HEK293 (cell line): ENCODE results near the gene NUCB1.
A peak's percentile ranks its signal among the peaks of the same experiment; 100 is the strongest.

ENCODE experiments used
- CTCF ChIA-PET: fragments of 350-600 bp; formaldehyde crosslinking; extraction: SDS; loops from one replicate; lab custom pipeline; 2021; ENCODE audit warnings: antibody characterized with exemption; lab: Yijun Ruan, JAX
- POLR2A ChIA-PET: fragments of 300-600 bp; formaldehyde crosslinking; extraction: SDS; loops from one replicate; lab custom pipeline; 2020; ENCODE audit warnings: antibody characterized with exemption, inconsistent platforms; lab: Yijun Ruan, JAX
- H3K27ac ChIP-seq: fragments of 200-500 bp; sonication (Bioruptor generic); 2 replicates; pipeline ENCODE4 v1.5.1; 2014; ENCODE audit warnings: low read depth, low read length, control low read depth, inconsistent platforms; ENCODE audit errors: extremely low read depth
- H3K36me3 ChIP-seq, 2 experiments: fragments of 200-500 bp in 1 of 2; sonication (Bioruptor generic) in 1 of 2; 1 replicate in 1 of 2; 2 replicates in 1 of 2; pipeline ENCODE4 v1.5.1; 2014 to 2017; ENCODE audit warnings: inconsistent platforms in 2 of 2, low read length in 2 of 2; ENCODE audit not compliant: control insufficient read depth in 2 of 2, insufficient read depth in 1 of 2
- H3K4me1 ChIP-seq: fragments of 200-500 bp; sonication (Bioruptor generic); 2 replicates; pipeline ENCODE4 v1.5.1; 2014; ENCODE audit warnings: mild to moderate bottlenecking, low read length, inconsistent platforms; ENCODE audit not compliant: control insufficient read depth, insufficient read depth
- H3K4me3 ChIP-seq: 2 replicates; pipeline ENCODE4 v1.5.1; 2011; ENCODE audit warnings: low read depth, mild to moderate bottlenecking, control low read depth, low read length, moderate library complexity
- H3K9me3 ChIP-seq: fragments of 200-500 bp; sonication (Bioruptor generic); 2 replicates; pipeline ENCODE4 v1.5.1; 2014; ENCODE audit warnings: low read depth, low read length, inconsistent platforms; ENCODE audit not compliant: control insufficient read depth, insufficient read depth
- BCL11A ChIP-seq: fragments of 450-650 bp; formaldehyde crosslinking; IDR thresholded peaks from 2 replicates; pipeline ENCODE4 v1.5.1; 2016; ENCODE audit warnings: low read depth, missing biosample characterization, missing genetic modification characterization
- BCL11B ChIP-seq: fragments of 450-650 bp; formaldehyde crosslinking; IDR thresholded peaks from 2 replicates; pipeline ENCODE4 v1.5.1; 2016; ENCODE audit warnings: low read depth, missing biosample characterization, missing genetic modification characterization
- FEZF1 ChIP-seq: fragments of 450-650 bp; formaldehyde crosslinking; IDR thresholded peaks from 2 replicates; pipeline ENCODE4 v1.5.1; 2016; ENCODE audit warnings: missing biosample characterization, missing genetic modification characterization
- KLF10 ChIP-seq: fragments of 450-650 bp; IDR thresholded peaks from 2 replicates; pipeline ENCODE4 v1.5.1; 2018; ENCODE audit warnings: missing biosample characterization, mild to moderate bottlenecking, missing genetic modification characterization
- KLF8 ChIP-seq: fragments of 450-650 bp; formaldehyde crosslinking; IDR thresholded peaks from 2 replicates; pipeline ENCODE4 v1.5.1; 2016; ENCODE audit warnings: missing biosample characterization, missing genetic modification characterization
- PATZ1 ChIP-seq: fragments of 450-650 bp; formaldehyde crosslinking; IDR thresholded peaks from 2 replicates; pipeline ENCODE4 v1.5.1; 2016; ENCODE audit warnings: missing biosample characterization, missing genetic modification characterization
- SP3 ChIP-seq: fragments of 450-650 bp; formaldehyde crosslinking; IDR thresholded peaks from 2 replicates; pipeline ENCODE4 v1.5.1; 2016; ENCODE audit warnings: missing biosample characterization, missing genetic modification characterization
- TCF7L2 ChIP-seq: IDR thresholded peaks from 2 replicates; pipeline ENCODE4 v1.6.1; 2011; ENCODE audit warnings: low read depth, mild to moderate bottlenecking, inconsistent platforms, low read length, moderate library complexity, borderline replicate concordance
- ZFP37 ChIP-seq: fragments of 450-650 bp; formaldehyde crosslinking; IDR thresholded peaks from 2 replicates; pipeline ENCODE4 v1.5.1; 2016; ENCODE audit warnings: missing biosample characterization, missing genetic modification characterization
- ZNF132 ChIP-seq: fragments of 450-650 bp; formaldehyde crosslinking; IDR thresholded peaks from 2 replicates; pipeline ENCODE4 v1.5.1; 2017; ENCODE audit warnings: missing biosample characterization, missing genetic modification characterization, borderline replicate concordance
- ZNF157 ChIP-seq: fragments of 450-650 bp; formaldehyde crosslinking; IDR thresholded peaks from 2 replicates; pipeline ENCODE4 v1.5.1; 2016; ENCODE audit warnings: missing biosample characterization, missing genetic modification characterization
- ZNF23 ChIP-seq: fragments of 450-650 bp; formaldehyde crosslinking; IDR thresholded peaks from 2 replicates; pipeline ENCODE4 v1.5.1; 2016; ENCODE audit warnings: missing biosample characterization, missing genetic modification characterization, borderline replicate concordance
- ZNF354C ChIP-seq: fragments of 450-650 bp; formaldehyde crosslinking; IDR thresholded peaks from 2 replicates; pipeline ENCODE4 v1.5.1; 2016; ENCODE audit warnings: missing biosample characterization, missing genetic modification characterization, low read depth, borderline replicate concordance
- ZNF433 ChIP-seq: fragments of 450-650 bp; formaldehyde crosslinking; IDR thresholded peaks from 2 replicates; pipeline ENCODE4 v1.5.1; 2016; ENCODE audit warnings: missing biosample characterization, missing genetic modification characterization, low read depth
- ZNF514 ChIP-seq: fragments of 450-650 bp; formaldehyde crosslinking; IDR thresholded peaks from 2 replicates; pipeline ENCODE4 v1.5.1; 2016; ENCODE audit warnings: missing biosample characterization, missing genetic modification characterization
- ZNF548 ChIP-seq: fragments of 450-650 bp; formaldehyde crosslinking; IDR thresholded peaks from 2 replicates; pipeline ENCODE4 v1.5.1; 2016; ENCODE audit warnings: missing biosample characterization, missing genetic modification characterization
- ZNF549 ChIP-seq: fragments of 450-650 bp; IDR thresholded peaks from 2 replicates; pipeline ENCODE4 v1.5.1; 2018; ENCODE audit warnings: missing biosample characterization, missing genetic modification characterization, mild to moderate bottlenecking, inconsistent platforms, moderate library complexity
- ZNF654 ChIP-seq: fragments of 450-650 bp; formaldehyde crosslinking; IDR thresholded peaks from 2 replicates; pipeline ENCODE4 v1.5.1; 2016; ENCODE audit warnings: low read depth, missing biosample characterization, missing genetic modification characterization
- ZNF777 ChIP-seq: fragments of 450-650 bp; formaldehyde crosslinking; IDR thresholded peaks from 2 replicates; pipeline ENCODE4 v1.5.1; 2017; ENCODE audit warnings: missing biosample characterization, missing genetic modification characterization, borderline replicate concordance
- TF ChIP-seq, protein P1 (sequence below): fragments of 450-650 bp; formaldehyde crosslinking; IDR thresholded peaks from 2 replicates; pipeline ENCODE4 v1.5.1; 2016; ENCODE audit warnings: missing biosample characterization, missing genetic modification characterization
- TF ChIP-seq, protein P2 (sequence below): fragments of 450-650 bp; formaldehyde crosslinking; IDR thresholded peaks from 2 replicates; pipeline ENCODE4 v1.5.1; 2016; ENCODE audit warnings: missing biosample characterization, missing genetic modification characterization
- TF ChIP-seq, protein P3 (sequence below): IDR thresholded peaks from 2 replicates; pipeline ENCODE4 v1.6.1; 2011; ENCODE audit warnings: mild to moderate bottlenecking, low read depth, low read length, borderline replicate concordance

NUCB1 gene

GRCh38 chr19:48961051-48961649 lies 61.0 kb downstream of the NUCB1 start (continued):
- TF ChIP-seq ZNF354C (tag by site-specific recombination) (no peak), ZFP37 (tag by site-specific recombination) (no peak), BCL11B (tag by site-specific recombination) (peak; percentile 95), ZNF514 (no peak), ZNF549 (tag by site-specific recombination) (no peak), ZNF548 (tag by site-specific recombination) (no peak)
- TF ChIP-seq, protein P1, sequence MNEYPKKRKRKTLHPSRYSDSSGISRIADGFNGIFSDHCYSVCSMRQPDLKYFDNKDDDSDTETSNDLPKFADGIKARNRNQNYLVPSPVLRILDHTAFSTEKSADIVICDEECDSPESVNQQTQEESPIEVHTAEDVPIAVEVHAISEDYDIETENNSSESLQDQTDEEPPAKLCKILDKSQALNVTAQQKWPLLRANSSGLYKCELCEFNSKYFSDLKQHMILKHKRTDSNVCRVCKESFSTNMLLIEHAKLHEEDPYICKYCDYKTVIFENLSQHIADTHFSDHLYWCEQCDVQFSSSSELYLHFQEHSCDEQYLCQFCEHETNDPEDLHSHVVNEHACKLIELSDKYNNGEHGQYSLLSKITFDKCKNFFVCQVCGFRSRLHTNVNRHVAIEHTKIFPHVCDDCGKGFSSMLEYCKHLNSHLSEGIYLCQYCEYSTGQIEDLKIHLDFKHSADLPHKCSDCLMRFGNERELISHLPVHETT (tag by site-specific recombination), result no peak
- TF ChIP-seq, all 188 proteins: peak for 9

DNA sequence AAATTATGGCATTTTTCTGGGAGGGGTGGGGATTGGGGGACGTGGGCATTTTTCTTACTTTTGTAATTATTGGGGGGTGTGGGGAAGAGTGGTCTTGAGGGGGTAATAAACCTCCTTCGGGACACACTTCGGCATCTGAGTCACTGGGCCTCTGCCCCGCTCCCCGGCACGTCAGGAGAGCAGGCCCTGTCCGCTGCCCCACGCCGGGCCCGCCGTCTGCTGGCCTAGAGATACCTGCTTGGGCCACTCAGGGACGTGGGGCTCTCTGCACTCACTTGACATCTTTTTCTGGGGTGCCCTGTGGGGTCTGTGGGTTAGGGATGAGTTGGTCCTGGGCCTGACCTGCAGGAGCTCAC lies 61.5 kb downstream of the NUCB1 start:
- peak overlapping the region; percentile 16; the same call in 1 of the 2 replicates for H3K27ac ChIP-seq
- no peak overlapping the region for H3K4me3 ChIP-seq
- TF ChIP-seq ZNF433 (tag by site-specific recombination) (no peak), FEZF1 (no peak), ZNF132 (no peak), KLF8 (tag by site-specific recombination) (no peak), BCL11A (tag by site-specific recombination) (no peak)
- TF ChIP-seq, protein P2, sequence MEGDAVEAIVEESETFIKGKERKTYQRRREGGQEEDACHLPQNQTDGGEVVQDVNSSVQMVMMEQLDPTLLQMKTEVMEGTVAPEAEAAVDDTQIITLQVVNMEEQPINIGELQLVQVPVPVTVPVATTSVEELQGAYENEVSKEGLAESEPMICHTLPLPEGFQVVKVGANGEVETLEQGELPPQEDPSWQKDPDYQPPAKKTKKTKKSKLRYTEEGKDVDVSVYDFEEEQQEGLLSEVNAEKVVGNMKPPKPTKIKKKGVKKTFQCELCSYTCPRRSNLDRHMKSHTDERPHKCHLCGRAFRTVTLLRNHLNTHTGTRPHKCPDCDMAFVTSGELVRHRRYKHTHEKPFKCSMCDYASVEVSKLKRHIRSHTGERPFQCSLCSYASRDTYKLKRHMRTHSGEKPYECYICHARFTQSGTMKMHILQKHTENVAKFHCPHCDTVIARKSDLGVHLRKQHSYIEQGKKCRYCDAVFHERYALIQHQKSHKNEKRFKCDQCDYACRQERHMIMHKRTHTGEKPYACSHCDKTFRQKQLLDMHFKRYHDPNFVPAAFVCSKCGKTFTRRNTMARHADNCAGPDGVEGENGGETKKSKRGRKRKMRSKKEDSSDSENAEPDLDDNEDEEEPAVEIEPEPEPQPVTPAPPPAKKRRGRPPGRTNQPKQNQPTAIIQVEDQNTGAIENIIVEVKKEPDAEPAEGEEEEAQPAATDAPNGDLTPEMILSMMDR (tag by site-specific recombination), result no peak
- peaks cover 19 to 36% of the 10 kb centered on the region in 2 experiments; a peak in 2 of 3 replicates for H3K36me3 ChIP-seq
- ChIA-PET CTCF (interaction anchor here (0.7 to 1.7 kb wide), 3 partner anchors 9 to 126 kb away, joined by 3 to 10 read pairs (median 5); partner anchors contain the start of gene HSD17B14), POLR2A (interaction anchor here (0.6 to 2.7 kb wide), 7 partner anchors 9 to 185 kb away, joined by 5 to 16 read pairs (median 6); partner anchors contain the start of genes GYS1, NUCB1, PPP1R15A and RUVBL2)
- peaks cover 19% of the 10 kb centered on the region for H3K4me1 ChIP-seq
- H3K9me3 ChIP-seq, result no peaks in the 10 kb centered on the region

GRCh38 chr19:48962029-48962848 lies 62.1 kb downstream of the NUCB1 start:
- Histone ChIP-seq H3K27ac (peak overlapping the region; percentile 16; the same call in 1 of the 2 replicates), H3K36me3 (peaks cover 13 to 38% of the 10 kb centered on the region in 2 experiments; a peak in 2 of 3 replicates), H3K4me3 (no peak overlapping the region), H3K9me3 (no peaks in the 10 kb centered on the region), H3K4me1 (peaks cover 20% of the 10 kb centered on the region)
- CTCF ChIA-PET, result interaction anchor here (0.7 to 1.7 kb wide), 3 partner anchors 8 to 126 kb away, joined by 3 to 10 read pairs (median 5); partner anchors contain the start of gene HSD17B14
- POLR2A ChIA-PET, result interaction anchor here (0.6 to 2.7 kb wide), 8 partner anchors 8 to 185 kb away, joined by 3 to 16 read pairs (median 6); partner anchors contain the start of genes DHDH, GYS1, NUCB1 and PPP1R15A
- TF ChIP-seq SP3 (tag by site-specific recombination), result peak; percentile 40
- no peak for TF ChIP-seq ZNF654 (tag by site-specific recombination)
- peak; percentile 64; the same call in 1 of the 2 replicates for TF ChIP-seq PATZ1 (tag by site-specific recombination)
- no peak for TF ChIP-seq ZNF23
- no peak for TF ChIP-seq ZNF777 (tag by site-specific recombination)
- no peak for TF ChIP-seq ZNF157 (tag by site-specific recombination)
- TF ChIP-seq KLF10 (tag by site-specific recombination), result no peak
- TF ChIP-seq ZNF548 (tag by site-specific recombination), result no peak
- no peak for TF ChIP-seq TCF7L2
- TF ChIP-seq KLF8 (tag by site-specific recombination), result peak; percentile 42; the same call in 1 of the 2 replicates
- TF ChIP-seq, protein P3, sequence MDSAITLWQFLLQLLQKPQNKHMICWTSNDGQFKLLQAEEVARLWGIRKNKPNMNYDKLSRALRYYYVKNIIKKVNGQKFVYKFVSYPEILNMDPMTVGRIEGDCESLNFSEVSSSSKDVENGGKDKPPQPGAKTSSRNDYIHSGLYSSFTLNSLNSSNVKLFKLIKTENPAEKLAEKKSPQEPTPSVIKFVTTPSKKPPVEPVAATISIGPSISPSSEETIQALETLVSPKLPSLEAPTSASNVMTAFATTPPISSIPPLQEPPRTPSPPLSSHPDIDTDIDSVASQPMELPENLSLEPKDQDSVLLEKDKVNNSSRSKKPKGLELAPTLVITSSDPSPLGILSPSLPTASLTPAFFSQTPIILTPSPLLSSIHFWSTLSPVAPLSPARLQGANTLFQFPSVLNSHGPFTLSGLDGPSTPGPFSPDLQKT, result no peak
